NCI-H1417 treated with DMSO at 0.1 percent for 48 hours (cell line): Measurements from ENCODE around the gene ZNF219.

Experiments used
- DNase-seq: peaks from one replicate; lab custom pipeline; 2025; lab: John Stamatoyannopoulos, UW

ZNF219 gene

DNA sequence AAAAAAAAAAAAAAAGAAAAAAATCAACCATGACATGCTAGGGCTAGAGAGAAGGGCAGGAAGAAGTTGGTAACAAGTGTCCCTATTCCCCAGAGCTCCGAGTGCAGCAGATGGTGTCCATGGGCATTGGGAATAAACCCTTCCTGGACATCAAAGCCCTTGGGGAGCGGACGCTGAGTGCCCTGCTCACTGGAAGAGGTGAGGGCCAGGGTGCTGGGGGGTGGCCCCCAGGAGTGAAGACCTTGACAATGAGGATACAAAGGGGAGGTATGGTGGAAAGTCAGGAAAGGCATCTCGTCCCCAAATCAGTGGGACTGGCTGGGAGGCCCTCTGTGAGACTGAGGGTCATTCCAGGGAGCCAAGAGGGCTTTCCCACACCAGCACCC lies 11.6 kb downstream of the ZNF219 start:
- DNase-seq, result no peak

DNA sequence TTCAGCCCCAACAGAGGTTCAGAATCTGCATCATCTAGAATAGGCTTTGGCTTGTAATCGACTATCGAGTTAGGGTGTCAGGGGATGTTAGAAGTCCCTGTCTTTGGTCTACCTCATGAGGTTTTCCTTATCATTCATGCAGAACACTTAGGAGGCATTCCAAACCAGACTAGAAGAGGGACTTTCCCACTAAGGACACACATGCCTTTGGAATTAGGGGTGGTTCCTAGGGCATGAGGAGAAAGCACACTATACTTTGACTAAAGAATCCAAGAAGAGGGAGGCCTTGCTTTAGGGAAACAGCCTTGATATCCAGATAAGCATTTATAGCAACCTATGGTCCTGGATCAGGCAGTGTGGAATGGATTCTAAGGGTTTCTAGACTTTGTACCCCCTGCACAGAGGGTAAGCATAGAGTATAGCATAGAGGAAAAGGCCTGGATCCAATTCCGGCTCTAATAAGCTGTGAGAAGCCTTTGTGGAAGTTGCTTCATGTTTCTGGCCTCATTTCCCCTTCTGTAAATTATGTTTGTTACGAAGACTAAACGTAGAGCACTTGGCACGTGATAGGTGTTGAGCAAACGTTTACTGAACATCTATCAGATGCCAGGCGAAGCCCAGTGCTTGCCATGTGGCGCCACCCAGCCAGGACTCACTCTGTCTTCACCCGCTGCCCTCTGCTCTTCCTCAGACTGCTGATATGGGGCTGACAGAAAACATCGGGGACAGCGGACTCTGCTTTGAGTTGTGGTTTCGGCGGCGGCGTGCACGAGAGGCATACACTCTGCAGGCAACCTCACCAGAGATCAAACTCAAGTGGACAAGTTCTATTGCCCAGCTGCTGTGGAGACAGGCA lies 13.2 kb downstream of the ZNF219 start:
- DNase-seq, result no peak

DNA sequence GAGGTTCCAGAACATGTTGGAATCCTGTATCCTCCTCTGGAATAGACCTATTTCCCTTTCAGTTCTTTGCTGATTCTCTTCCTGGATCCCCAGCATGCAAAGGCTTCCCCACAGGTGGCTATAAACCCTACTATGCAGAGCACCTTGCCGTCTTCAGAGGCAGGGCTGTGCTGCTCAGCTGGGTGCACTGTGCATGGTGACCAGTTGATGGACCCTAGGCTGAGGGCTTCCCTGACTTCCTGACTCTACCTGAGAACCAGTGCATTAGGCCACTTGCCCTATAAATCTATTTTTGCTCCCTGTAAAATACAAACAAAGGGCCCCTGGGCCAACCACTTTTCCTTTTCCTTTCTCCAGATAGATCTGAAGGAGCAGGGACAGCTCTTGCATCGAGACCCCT lies 14.1 kb downstream of the ZNF219 start:
- no peak for DNase-seq

DNA sequence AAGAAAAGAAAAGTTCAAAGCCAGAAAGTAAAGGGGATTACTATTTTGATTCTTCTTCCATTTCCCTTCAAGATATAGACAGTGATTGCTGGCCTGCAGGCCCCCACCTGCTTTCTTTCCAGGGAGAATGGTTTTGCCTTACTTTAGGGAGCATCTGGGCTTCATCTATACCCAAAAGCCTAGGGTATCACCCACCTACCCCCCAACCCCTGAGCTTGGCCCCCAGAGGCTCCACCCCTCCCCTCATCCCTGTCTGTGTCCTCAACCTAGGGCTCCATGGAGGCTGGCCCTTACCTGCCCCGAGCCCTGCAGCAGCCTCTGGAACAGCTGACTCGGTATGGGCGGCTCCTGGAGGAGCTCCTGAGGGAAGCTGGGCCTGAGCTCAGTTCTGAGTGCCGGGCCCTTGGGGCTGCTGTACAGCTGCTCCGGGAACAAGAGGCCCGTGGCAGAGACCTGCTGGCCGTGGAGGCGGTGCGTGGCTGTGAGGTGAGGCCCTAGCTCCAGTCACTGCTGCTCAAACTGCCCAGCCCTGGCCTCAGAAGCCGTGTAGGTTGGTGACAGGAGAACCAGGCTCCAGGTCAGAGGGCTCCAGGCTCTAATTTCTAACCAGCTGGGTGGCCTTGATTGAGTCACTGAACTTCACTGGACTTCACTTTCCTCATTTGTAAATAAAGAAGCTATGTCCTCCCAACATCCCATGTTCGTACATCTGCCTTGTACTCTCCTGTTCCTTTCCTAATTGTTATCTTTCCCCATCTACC lies 14.7 kb downstream of the ZNF219 start:
- DNase-seq, result no peak

DNA sequence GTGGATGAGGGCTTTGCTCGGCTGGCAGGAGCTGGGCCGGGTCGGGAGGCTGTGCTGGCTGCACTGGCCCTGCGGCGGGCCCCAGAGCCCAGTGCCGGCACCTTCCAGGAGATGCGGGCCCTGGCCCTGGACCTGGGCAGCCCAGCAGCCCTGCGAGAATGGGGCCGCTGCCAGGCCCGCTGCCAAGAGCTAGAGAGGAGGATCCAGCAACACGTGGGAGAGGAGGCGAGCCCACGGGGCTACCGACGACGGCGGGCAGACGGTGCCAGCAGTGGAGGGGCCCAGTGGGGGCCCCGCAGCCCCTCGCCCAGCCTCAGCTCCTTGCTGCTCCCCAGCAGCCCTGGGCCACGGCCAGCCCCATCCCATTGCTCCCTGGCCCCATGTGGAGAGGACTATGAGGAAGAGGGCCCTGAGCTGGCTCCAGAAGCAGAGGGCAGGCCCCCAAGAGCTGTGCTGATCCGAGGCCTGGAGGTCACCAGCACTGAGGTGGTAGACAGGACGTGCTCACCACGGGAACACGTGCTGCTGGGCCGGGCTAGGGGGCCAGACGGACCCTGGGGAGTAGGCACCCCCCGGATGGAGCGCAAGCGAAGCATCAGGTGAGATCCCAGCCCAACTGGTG lies 16.8 kb downstream of the ZNF219 start:
- DNase-seq, result no peak

DNA sequence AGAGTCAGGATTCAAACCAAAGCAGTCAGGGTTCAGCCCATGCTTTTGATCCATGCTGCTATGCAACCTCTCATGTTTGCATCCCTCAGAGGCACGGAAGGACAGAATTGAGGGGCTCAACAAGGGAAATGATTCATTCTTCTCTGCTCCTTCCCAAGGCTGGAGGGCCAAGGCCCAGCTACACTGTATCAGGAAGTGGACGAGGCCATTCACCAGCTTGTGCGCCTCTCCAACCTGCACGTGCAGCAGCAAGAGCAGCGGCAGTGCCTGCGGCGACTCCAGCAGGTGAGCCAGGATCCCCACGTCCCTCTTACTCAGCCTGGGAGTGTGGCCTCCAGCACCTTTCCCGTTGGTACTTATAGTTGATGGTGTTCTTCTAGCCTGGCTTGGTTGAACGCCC lies 19.7 kb downstream of the ZNF219 start:
- no peak for DNase-seq

DNA sequence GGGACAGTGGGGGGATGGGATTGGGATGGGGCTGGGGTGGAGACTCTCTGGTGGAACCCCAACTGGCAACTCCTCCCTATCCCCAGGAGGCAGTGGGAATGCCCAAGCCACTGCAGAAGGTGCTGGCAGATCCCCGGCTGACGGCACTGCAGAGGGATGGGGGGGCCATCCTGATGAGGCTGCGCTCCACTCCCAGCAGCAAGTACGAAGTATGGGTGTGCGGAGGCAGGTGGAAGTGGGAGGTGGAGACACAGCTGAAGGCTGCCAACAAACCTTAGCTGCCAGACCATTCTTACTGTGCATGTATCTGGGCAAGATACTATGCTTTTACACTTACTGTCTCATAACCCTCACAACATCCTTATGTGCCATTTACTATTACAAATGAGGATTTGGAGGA lies 20.2 kb downstream of the ZNF219 start:
- no peak for DNase-seq

DNA sequence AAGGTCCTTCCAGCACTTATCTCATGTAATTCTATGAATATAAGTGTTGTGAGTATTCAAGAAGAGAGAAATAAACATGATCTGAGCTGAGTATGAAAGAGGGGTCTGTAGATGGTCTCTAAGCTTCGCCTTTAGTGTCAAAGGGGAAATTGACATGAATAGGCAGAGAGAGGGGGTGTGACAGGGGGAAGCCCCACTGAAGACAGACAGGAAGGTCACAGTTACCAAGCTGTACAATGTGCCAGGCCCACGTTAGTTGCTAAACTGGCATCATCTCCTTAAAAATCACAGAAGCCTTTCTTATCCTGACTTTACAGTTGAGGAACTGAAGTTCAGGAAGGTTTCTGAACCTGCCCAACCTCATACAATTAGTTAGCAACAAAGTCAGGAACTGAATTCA lies 20.8 kb downstream of the ZNF219 start:
- DNase-seq, result no peak

DNA sequence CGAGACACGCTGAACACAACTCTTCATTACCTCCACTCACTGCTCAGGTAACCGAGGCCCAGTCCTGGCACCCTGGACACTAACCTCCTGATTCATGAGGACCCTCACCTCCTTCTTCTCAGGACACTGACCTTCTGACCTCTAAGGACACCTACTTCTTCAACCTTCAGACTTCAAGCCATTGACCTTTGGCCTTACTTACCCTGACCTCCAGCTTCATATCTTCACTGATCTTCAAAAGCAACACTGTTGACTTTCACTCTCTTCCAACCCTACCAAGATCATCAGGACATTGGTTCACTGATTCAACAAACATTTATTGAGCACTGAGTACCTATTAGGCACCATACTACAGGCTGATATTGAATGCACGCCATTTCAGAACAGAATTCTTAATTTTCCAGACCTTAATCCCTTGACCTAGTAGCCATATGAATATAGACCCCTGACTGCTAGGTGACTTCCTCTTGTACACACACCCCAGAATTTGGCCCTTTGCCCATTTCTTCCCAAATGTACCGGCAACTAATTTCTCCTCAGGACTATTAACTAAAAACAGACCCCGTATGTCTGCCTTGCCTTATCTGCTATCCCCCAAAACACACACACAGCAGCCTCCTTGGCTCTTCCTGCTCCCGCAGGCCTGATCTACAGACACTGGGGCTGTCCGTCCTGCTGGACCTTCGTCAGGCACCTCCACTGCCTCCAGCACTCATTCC lies 22.6 kb downstream of the ZNF219 start:
- DNase-seq, result no peak

DNA sequence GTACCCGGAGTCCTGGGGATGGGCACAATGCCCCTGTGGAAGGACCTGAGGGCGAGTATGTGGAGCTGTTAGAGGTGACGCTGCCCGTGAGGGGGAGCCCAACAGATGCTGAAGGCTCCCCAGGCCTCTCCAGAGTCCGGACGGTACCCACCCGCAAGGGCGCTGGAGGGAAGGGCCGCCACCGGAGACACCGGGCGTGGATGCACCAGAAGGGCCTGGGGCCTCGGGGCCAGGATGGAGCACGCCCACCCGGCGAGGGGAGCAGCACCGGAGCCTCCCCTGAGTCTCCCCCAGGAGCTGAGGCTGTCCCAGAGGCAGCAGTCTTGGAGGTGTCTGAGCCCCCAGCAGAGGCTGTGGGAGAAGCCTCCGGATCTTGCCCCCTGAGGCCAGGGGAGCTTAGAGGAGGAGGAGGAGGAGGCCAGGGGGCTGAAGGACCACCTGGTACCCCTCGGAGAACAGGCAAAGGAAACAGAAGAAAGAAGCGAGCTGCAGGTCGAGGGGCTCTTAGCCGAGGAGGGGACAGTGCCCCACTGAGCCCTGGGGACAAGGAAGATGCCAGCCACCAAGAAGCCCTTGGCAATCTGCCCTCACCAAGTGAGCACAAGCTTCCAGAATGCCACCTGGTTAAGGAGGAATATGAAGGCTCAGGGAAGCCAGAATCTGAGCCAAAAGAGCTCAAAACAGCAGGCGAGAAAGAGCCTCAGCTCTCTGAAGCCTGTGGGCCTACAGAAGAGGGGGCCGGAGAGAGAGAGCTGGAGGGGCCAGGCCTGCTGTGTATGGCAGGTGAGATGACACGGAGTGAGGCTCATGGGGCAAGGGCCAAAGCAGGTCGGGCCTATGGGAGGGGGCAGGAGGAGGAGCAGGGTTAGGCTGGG lies 23.8 kb downstream of the ZNF219 start:
- DNase-seq, result no peak

DNA sequence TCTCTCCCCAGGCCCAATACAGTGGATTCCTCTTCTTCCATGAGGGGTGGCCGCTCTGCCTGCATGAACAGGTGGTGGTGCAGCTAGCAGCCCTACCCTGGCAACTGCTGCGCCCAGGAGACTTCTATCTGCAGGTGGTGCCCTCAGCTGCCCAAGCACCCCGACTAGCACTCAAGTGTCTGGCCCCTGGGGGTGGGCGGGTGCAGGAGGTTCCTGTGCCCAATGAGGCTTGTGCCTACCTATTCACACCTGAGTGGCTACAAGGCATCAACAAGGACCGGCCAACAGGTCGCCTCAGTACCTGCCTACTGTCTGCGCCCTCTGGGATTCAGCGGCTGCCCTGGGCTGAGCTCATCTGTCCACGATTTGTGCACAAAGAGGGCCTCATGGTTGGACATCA lies 24.5 kb downstream of the ZNF219 start:
- DNase-seq, result no peak

DNA sequence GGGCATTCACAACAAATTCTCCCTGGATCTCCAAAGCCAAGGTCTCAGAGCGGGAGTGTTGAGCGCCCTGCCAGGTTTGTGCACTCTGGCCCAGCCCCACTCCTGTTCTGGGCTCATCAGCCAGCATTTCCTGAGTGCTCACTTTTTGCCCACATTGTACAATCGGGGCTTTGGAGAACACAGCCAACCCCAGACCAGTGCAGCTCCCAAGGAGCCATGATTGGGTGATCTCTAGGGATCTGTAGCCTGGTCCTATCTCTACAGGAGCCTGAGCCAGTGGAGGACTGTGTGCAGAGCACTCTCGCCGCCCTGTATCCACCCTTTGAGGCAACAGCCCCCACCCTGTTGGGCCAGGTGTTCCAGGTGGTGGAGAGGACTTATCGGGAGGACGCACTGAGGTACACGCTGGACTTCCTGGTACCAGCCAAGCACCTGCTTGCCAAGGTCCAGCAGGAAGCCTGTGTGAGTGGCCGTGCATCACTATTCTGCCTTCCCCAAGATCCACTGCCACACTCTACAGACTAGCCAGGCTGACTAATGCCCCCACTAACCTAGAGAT lies 25.6 kb downstream of the ZNF219 start:
- no peak for DNase-seq

DNA sequence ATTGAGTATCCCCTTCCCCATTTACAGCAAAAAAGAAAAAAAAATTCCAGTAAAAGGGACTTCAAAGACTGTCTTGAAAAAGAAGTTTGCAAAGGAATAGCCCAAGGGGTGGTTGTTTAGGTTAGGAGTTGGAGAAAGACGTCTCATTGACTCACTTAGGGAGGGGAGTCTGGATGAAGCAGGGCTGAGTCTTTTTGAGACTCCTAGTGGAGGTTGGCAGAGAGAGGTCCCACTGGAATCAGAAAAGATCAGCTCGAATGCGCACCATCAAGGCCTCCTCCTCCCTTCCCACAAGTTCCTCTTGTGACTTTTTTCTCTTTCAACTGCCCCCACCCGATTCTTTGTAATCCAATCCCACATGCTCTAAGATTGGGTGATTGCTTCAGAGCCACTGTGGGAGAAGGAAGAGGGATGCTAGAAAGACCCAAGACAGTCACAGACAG lies 26.4 kb downstream of the ZNF219 start:
- no peak for DNase-seq

DNA sequence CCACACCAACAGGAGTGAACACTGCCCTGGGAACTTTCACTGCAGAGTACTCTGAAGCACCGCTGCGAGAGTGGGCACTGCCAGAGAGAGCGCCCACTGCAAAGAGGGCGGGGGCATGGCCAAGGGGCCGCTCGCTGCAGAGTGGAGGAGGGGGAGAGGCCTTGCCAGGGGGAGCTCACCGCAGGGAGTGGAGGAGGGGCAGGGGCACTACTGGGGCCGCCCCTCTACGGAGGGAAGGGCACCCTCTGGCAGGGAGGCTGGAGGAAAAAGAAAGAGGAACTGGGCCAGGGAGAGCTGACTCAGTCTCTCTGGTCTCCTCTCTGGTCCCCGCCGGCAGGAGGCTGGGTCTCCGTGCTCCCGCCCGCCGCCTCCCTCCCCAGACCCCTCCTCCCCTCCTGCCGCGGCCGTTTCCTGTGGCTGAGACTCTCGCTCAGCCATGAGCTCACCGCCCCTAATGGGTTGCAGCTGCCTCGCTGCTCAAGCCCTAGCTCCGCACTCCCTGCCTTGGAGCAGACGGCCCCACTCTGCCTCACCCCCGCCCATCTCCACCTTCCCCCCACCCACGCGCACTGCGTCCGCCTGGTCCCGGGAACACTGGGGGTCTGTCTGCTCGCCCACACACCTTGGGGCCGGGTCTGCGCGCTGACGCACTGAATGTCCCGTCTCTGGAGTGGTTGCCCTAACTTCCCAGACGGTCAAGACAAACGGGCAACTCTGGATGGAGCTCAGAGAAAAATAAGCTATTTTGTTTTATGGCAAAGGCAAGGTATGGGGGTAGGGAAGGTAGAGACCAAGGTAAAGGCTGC lies 27.0 kb downstream of the ZNF219 start:
- peak; percentile 52 for DNase-seq

DNA sequence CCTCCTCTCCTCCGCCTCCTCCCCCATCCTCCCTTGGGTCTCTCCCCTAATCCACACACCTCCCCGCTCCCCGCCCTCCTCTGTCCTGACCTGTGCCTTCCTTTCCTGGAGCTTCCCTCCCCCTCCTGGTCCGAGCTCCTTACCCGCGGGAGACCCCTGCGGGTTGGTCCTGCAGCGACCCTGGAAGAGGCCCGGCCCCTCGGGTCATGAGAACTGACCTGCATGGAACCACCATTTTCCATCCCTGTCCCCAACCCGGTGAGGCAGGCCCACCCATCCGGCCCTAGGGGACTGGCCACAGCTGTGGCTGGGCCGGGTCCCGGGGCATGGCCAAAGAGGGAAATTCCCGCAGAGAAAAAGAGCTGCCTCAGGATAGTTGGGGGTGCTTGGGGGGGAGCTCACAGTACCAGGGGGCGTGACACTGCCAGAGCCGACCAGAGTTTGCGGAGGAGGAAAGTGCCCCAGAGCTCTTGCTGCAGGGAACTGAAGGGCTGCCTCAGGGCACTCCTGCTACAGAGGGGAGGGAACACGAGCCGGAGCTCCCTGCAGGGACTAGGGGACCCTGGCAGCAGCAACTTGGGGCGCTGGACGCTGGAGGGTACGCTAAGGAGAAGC lies 27.7 kb downstream of the ZNF219 start:
- DNase-seq, result no peak

DNA sequence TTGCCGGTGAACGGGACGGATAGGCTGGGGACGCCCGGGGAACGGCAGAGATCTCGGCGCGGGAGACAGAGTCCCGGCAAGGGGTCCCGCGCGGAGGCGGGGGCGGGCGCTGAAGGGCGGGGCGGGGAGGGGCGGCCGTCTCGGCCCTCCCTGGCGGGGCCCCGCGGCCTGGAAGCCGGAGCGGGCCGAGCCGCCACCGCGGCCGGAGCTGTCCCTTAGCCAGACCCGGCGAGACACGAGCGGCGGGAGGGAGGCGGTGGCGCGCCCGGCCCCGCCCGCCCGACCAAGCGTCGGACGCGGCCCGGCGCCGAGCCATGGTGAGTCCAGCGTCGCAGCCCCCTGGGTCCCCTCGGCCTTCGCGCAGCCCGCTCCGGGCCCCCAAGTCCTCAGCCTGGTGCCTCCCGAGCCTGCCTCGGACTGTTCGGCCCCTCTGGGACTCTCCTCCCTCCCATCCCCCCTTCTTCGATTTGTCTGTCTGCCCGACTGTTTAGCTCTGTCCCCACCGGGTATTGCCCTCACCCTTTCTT lies 28.3 kb downstream of the ZNF219 start, which contains the start of gene ARHGEF40:
ARHGEF40 (plus strand) TSS at position 222 of the 527 bp plus-strand sequence; CDS start at position 315, 93 bp downstream.
- no peak for DNase-seq

DNA sequence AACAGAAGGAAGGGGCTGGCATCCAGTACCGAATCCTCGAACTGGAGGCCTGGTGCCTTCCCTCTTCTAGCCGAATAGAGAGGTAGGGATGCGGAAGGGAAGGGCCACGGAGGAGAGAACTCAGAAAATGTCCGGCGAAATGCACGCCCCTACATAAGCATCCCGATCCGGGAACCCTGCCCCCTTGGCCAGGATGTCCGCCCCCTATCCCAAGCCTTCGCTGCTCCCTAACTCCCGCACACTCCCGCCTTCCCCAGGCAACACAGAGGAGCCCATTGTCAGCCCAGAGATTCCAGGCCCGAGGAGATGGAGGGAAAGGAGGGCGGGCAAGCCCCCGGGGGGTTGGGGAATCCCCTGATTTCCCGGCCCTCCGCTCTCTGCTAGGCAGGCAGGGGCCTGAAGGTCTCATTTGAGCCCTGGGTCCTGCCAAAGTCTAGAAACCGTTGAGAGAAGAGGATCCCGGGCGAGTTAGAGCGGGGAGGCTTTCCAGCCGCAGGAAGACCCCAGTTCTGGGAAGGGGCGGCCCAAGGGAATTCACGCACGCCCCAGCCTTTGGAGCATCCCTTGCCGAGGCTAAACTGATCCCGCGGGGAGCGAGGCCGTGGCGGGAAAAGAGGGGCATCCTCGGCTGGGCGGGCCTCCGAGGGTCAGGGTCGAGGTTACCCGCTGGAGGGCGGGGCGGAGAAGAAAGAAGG lies 28.9 kb downstream of the ZNF219 start:
- DNase-seq, result no peak

DNA sequence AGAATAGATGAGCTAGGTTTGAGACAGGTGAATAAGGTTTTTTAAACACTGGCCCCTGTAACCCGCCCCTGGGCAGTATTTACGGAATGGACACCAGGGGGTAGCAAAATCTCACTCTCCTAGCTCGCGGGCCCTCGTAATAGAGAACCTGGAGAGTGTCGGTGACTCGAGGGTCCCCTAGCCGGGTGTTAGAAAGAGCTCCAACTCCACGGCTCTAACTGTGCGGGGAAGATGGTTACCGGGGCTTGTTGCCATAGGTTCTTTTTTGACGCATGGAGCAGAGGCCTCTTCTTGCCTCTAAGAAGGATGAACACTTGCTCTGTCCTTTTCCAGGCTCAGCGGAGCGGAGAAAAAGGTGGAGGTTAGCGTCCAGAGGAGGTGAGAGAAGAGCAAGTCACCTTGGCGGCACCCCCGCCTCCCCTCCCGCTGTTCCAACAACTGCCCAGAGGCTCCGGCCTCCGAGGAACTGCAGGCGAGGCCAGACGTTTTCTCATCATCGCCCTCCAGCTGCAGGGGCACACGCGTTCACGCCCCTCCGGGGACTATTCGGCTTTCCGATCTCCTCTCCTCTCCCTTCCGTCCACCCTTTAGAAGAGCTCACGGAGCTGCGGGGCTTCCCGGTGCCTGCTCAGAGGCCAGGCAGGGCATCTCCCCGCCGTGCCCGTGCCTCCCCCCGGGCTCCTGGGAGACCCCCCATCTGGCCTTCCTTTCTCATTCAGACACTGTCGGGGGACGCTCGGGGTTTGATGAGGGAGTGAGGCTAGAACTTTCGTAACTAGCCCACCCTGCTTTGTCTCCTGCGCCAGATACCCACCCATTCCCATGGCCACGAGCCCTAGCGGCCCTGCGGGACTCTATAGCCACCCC lies 29.7 kb downstream of the ZNF219 start:
- DNase-seq, result peak; percentile 75
